GM10847 (cell line): ENCODE results near the gene TGFBR2.

Source experiments
- POLR2A ChIP-seq: IDR thresholded peaks from 2 replicates; pipeline ENCODE4 v1.6.1; 2011; ENCODE audit not compliant: insufficient read length; ENCODE audit errors: extremely low read depth

The TGFBR2 gene

GRCh38 chr3:30606301-30607031 is at the start of gene TGFBR2:
TGFBR2 (plus strand) TSS chr3:30606601; CDS start chr3:30606884, 283 bp downstream.
- TF ChIP-seq POLR2A: no peak

- no peak for TF ChIP-seq POLR2A
Measured at GRCh38 chr3:30557746-30558303, 48.6 kb upstream of the TGFBR2 start.

- no peak for TF ChIP-seq POLR2A
Measured at GRCh38 chr3:30563956-30564355, 42.4 kb upstream of the TGFBR2 start.

- TF ChIP-seq POLR2A: no peak
Measured at GRCh38 chr3:30567139-30567753, 39.2 kb upstream of the TGFBR2 start.

- no peak for TF ChIP-seq POLR2A
Measured at GRCh38 chr3:30576946-30577345, 29.5 kb upstream of the TGFBR2 start.

- TF ChIP-seq POLR2A: no peak
Measured at GRCh38 chr3:30577788-30578187, 28.6 kb upstream of the TGFBR2 start.

- TF ChIP-seq POLR2A: no peak
Measured at GRCh38 chr3:30578479-30578878, 27.9 kb upstream of the TGFBR2 start.

- no peak for TF ChIP-seq POLR2A
Measured at GRCh38 chr3:30578986-30579579, 27.3 kb upstream of the TGFBR2 start.

GRCh38 chr3:30581067-30581585 is 25.3 kb upstream of the TGFBR2 start:
- TF ChIP-seq POLR2A: no peak

GRCh38 chr3:30581982-30582381 is 24.4 kb upstream of the TGFBR2 start:
- TF ChIP-seq POLR2A: no peak

- TF ChIP-seq POLR2A: no peak
Measured at GRCh38 chr3:30583973-30584372, 22.4 kb upstream of the TGFBR2 start.

- TF ChIP-seq POLR2A: no peak
Measured at GRCh38 chr3:30585654-30586053, 20.7 kb upstream of the TGFBR2 start.

- no peak for TF ChIP-seq POLR2A
Measured at GRCh38 chr3:30586096-30586805, 20.1 kb upstream of the TGFBR2 start.

GRCh38 chr3:30586806-30587486 is 19.5 kb upstream of the TGFBR2 start:
- no peak for TF ChIP-seq POLR2A

- no peak for TF ChIP-seq POLR2A
Measured at GRCh38 chr3:30587904-30588303, 18.5 kb upstream of the TGFBR2 start.
